BJ (cell line): ENCODE data around the gene MVD. TPM values are rescaled to one million over a fixed set of nuclear protein-coding genes. Genes with fewer than 3 reads are reported as not detected.

Experiments
- CTCF ChIA-PET: fragments of 350-600 bp; formaldehyde crosslinking; extraction: SDS; loops from one replicate; lab custom pipeline; 2021; ENCODE audit warnings: antibody characterized with exemption, inconsistent platforms; lab: Yijun Ruan, JAX
- POLR2A ChIA-PET: fragments of 300-600 bp; sonication (Branson Sonifier 250); formaldehyde crosslinking; extraction: SDS; loops from one replicate; lab custom pipeline; 2021; ENCODE audit warnings: antibody characterized with exemption; lab: Charles Lee
- DNase-seq: peaks from one replicate; pipeline ENCODE4 v3.0.0-alpha.2; 2011; ENCODE audit warnings: low read depth
- H3K27me3 ChIP-seq: 2 replicates; pipeline ENCODE4 v1.6.0; 2011; ENCODE audit warnings: low read length; ENCODE audit not compliant: control insufficient read depth, insufficient read depth
- H3K36me3 ChIP-seq: 2 replicates; pipeline ENCODE4 v1.5.1; 2011; ENCODE audit warnings: low read length; ENCODE audit not compliant: control insufficient read depth, insufficient read depth
- H3K4me3 ChIP-seq: 2 replicates; pipeline ENCODE4 v1.5.1; 2011; ENCODE audit warnings: low read depth, mild to moderate bottlenecking, control low read depth, low read length
- polyA plus RNA-seq: library from polyadenylated mRNA; depleted of rRNA; stranded (reverse); fragments of >200 nt; gene quantifications from 2 replicates; pipeline ENCODE4 v1.2.3, GENCODE V29; 2011
- TF ChIP-seq, protein P1 (sequence below): IDR thresholded peaks from 2 replicates; pipeline ENCODE4 v1.5.1; 2011; ENCODE audit warnings: low read depth, mild to moderate bottlenecking, control low read depth, inconsistent platforms, low read length, moderate library complexity; ENCODE audit not compliant: insufficient read depth

The MVD gene
- polyA plus RNA-seq, 1 experiment, result 17.4 TPM

DNA sequence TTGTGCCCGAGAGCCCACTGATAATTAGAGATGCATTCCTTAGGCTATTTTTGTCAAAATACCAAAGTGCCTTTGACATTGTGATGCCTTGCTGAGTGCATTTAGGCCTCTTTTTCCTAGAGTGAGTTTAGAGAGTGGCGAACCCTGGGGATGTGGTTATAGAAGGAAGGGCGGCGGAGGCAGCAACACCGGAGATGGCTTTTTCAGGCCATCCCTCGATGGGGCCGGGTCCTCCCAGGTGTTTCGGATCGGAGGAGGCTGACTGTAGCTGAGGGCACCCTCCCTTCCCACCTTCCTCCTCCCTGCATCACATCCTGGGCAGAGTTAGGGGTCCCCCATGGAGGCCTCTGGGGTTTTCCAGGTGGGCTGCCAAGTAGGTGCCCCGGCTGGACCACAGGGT lies 30.0 kb upstream of the MVD start:
- ChIA-PET POLR2A (no interaction called here), CTCF (no interaction called here)
- DNase-seq, result no peak
- peaks cover 6% of the 10 kb centered on the region for H3K36me3 ChIP-seq
- H3K27me3 ChIP-seq, result peaks cover 13% of the 10 kb centered on the region
- TF ChIP-seq, protein P1, sequence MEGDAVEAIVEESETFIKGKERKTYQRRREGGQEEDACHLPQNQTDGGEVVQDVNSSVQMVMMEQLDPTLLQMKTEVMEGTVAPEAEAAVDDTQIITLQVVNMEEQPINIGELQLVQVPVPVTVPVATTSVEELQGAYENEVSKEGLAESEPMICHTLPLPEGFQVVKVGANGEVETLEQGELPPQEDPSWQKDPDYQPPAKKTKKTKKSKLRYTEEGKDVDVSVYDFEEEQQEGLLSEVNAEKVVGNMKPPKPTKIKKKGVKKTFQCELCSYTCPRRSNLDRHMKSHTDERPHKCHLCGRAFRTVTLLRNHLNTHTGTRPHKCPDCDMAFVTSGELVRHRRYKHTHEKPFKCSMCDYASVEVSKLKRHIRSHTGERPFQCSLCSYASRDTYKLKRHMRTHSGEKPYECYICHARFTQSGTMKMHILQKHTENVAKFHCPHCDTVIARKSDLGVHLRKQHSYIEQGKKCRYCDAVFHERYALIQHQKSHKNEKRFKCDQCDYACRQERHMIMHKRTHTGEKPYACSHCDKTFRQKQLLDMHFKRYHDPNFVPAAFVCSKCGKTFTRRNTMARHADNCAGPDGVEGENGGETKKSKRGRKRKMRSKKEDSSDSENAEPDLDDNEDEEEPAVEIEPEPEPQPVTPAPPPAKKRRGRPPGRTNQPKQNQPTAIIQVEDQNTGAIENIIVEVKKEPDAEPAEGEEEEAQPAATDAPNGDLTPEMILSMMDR, result no peak
- no peak overlapping the region for H3K4me3 ChIP-seq

DNA sequence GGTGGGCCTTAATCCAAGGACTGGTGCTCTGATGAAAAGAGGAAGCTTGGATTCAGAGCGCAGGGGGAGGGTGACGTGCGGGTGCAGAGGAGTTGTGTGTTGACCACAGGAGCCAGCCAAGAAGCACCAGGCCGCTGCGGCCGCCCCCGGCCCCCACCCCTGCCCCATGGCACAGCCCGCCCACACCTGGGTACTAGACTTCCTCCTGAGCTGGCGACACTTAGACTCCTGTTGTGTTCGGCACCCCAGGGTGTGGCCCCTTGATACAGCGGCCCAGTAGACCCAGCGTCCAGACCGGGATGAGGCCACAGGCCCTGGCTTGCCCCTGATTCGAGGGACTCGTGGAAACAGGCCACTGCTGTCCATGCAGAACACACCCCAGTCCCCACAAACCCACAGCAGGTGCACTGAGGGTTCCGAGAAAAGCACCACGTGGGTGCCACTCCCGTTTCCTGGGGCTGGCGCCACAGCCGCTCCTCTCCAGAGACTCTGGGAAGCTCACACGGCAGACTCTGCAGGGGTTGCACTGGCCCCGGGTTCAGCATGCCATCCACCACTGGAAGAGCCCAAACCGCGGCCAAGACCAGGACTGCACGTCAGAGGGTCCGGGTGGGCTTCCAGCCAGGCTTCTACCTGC lies 29.2 kb upstream of the MVD start:
- ChIA-PET CTCF (no interaction called here), POLR2A (no interaction called here)
- Histone ChIP-seq H3K4me3 (no peak overlapping the region), H3K27me3 (peaks cover 14% of the 10 kb centered on the region), H3K36me3 (peaks cover 4% of the 10 kb centered on the region)
- TF ChIP-seq, protein P1, result no peak
- DNase-seq, result no peak

DNA sequence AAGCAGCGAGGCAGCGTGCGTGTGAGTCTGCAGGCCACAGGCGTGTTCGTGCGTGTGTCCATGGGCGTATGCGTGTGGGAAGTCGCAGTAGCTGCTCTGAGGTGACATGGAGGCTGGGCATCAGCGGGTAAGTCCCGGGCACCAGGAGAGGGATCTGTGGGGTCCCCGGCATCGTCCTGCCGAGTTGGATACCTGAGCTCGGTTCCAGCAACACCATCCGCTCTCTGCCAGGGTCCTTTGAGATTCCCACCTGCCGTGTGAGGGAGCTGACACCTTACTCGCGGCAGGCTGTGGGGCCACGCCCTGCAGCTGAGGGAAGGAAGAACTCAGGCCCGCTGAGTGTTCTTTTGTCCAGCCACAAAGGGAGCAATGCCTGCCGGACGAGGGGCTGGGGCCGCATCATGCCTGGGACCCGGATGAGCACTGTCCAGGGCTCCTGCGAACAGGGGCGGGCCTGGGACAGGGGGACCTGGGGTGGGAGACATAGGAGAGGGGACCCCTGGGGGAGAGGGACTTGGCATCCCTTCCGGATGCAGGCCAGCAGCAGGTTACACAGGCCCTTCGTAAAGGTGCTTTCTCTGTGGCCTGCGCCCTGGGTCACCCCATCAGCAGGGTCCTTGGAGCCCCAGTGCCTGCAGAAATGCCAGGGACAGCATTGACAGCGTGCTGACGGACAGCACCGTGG lies 28.4 kb upstream of the MVD start:
- DNase-seq, result no peak
- Histone ChIP-seq H3K4me3 (no peak overlapping the region), H3K36me3 (peaks cover 4% of the 10 kb centered on the region; the same call in 1 of the 2 replicates), H3K27me3 (peaks cover 14% of the 10 kb centered on the region)
- POLR2A ChIA-PET, result no interaction called here
- TF ChIP-seq, protein P1, result no peak
- CTCF ChIA-PET, result no interaction called here

DNA sequence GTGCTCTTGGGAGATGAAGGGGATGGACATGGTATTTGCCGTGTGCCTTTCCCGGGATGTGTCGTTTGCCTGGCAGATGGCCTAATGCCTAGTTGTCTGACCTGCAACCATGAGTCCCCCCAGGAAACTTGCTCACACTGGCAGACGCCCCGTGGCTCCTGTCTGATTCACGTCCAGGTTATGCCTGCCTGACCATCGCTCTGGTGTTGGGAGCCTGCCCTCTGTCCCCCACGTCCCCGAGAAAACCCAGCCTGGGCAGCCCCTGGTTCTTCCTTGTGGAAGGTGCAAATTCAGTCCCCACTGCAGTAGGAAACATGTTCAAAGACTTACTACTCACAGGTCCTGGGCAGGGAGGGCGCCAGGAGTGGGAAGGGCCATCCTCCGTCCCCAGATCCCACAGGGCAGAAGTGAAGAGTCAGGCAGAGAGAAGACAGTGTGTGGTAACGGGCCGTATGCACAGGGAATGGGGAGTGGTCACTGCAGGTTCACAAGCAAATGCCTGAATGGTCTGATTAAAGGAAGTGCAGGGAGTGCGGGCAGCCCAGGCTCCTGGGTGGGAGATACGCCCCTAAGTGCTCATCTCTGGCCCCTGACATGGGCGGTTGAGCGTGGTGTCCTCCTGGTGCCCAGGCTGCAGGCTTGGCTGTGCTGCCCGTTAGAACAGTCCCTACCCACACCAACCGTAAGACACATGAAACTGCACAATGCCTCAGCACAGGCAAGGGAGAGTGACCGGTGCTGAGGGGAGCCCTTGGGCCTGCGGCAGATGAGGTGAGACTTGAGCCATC lies 27.6 kb upstream of the MVD start:
- no peak overlapping the region for H3K4me3 ChIP-seq
- ChIA-PET CTCF (no interaction called here), POLR2A (no interaction called here)
- no peak for DNase-seq
- peaks cover 14% of the 10 kb centered on the region for H3K27me3 ChIP-seq
- peaks cover under 1% of the 10 kb centered on the region; the same call in 1 of the 2 replicates for H3K36me3 ChIP-seq
- TF ChIP-seq, protein P1, result no peak

DNA sequence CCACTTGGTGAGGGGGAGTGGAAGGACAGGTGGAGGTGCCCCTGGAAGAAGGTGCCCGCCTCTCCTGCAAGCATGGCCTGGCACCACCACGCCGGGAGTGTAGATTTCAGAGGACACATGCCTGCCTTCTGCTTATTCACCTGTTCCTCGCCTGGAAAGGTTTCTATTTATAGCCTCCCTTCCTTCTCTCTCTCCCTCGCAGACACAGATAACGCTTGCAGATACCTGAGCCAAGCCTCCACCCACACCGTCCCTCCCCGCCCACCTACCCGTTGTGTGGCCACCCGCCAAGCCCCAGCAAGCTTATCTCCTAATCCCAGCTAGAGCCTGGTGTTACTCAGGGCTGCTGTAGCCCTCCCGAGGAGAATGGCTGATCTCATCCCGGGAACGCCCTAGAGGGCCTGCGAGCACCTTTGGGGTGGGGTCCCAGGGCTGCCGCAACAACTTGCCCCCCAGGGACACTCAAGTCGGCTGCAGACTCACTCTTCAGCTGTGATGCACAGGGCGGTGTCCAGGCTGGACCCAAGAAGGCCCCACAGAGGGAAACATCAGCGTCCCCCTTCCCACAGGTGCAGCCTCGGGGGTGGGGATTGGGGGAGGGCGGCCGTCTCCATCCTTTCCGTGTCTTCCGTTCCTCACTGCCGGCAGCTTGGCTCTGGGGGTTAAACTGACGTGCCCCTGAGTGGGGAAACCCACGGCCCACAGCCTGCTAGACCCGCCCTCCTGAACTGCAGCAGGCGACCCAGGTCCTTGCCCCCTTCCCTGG lies 25.3 kb upstream of the MVD start:
- TF ChIP-seq, protein P1, result no peak
- Histone ChIP-seq H3K4me3 (no peak overlapping the region), H3K36me3 (no peaks in the 10 kb centered on the region), H3K27me3 (peaks cover 14% of the 10 kb centered on the region)
- DNase-seq, result no peak
- POLR2A ChIA-PET, result no interaction called here
- CTCF ChIA-PET, result no interaction called here
